Hematopoietic multipotent progenitor cell treated with erythropoietin and hydrocortisone succinate and interleukin-3 and kit ligand, for 17 days (in vitro differentiated cells): ENCODE results near the gene LPO.
A peak's percentile ranks its signal among the peaks of the same experiment; 100 is the strongest.

ENCODE experiments used
- DNase-seq: peaks from one replicate; pipeline ENCODE4 v3.0.0-alpha.2; 2015; ENCODE audit warnings: low spot score

The LPO gene

GRCh38 chr17:58238147-58238634 is at the start of gene LPO:
Gene LPO, plus strand, starts transcription at chr17:58238584. Its CDS starts 4,396 bp downstream, at chr17:58242980.
- DNase-seq, result no peak

GRCh38 chr17:58189436-58190146 is 48.8 kb upstream of the LPO start:
- DNase-seq, result no peak

DNA sequence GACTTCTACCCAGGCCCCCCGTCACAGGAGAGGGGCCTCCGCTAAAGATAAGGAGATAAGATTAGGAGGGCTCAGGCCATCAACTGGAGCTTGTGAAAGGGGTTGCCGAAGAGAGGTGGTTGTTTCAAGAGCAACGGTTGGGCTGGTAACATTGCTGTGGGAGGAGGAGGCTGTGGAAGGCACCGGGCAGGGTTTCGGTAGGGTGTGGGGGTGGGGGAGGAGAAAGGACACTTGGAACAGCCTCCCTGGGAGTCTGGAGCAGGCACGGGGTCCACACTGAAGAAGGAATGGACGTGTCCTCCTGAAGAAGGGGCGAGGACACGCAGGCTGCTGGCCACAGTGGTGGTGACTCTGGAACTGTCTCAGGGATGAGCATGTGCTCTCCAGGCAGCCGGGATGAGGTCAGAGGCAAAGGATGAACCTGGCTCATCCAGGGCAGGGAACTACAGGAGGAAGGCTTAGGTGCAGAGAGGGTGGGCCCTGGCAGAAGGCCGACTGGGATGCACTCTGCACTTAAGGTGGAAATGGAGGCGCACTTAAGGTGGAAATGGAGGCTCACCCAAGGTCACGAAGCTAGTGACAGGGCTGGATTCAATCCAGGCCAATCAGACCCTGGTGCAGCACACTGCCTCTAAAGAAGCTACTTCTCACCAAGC is 47.0 kb upstream of the LPO start:
- DNase-seq, result no peak

- no peak for DNase-seq
Measured at GRCh38 chr17:58192612-58193011, 45.8 kb upstream of the LPO start, which contains the start of gene EPX. Gene EPX, plus strand, starts transcription at chr17:58192726. Its CDS starts 121 bp downstream, at chr17:58192847.

- no peak for DNase-seq
Measured at GRCh38 chr17:58193641-58194255, 44.6 kb upstream of the LPO start.

DNA sequence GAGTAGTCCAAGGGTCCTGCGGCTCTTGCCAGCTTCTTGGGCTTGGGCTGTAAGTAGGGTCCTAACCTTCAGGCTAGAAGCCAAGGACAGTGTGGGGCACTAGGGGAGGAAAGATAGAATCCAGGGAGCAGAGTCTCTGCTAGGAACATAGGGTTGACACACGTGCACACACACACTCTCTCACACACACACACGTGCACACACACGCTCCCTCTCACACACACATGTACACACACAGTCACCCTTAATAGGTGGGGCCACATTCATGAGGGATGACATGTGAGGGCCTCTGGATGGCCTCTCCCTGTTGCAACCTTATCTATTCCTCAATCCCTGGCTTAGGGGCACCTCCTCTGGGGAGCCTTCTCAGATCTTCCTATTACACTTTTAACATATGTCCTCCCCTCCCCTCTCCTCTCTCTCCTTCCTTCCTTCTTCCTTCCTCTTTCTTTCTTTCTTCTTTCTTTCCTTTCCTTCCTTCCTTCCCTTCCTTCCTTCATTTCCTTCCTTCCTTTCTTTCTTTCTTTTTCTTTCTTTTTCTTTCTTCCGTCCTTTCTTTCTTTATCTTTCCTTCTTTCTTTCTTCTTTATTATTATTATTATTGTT is 42.8 kb upstream of the LPO start:
- DNase-seq, result no peak

DNA sequence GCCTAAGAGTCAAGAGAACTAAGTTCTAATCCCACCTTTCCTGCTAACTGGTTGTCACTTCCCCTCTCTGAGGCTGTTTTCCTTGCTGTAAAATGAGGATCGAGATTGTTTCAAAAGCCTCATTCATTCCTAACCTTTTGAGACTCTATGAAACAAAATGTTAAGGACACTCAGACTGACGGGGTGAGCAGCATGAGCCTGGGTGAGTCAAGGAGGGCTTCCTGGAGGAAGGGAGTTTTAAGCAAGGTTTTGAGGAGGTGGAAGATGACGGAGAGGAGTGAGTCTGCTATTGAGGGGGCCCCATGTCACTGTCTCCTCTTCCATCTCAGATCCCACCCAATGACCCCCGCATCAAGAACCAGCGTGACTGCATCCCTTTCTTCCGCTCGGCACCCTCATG is 41.8 kb upstream of the LPO start:
- DNase-seq, result no peak

- peak; percentile 54 for DNase-seq
Measured at GRCh38 chr17:58200024-58200633, 38.3 kb upstream of the LPO start.

GRCh38 chr17:58202859-58203258 is 35.5 kb upstream of the LPO start:
- no peak for DNase-seq

- no peak for DNase-seq
Measured at GRCh38 chr17:58204796-58205195, 33.6 kb upstream of the LPO start.

GRCh38 chr17:58205936-58206335 is 32.4 kb upstream of the LPO start:
- DNase-seq, result no peak

- no peak for DNase-seq
Measured at GRCh38 chr17:58207451-58207850, 30.9 kb upstream of the LPO start.

DNA sequence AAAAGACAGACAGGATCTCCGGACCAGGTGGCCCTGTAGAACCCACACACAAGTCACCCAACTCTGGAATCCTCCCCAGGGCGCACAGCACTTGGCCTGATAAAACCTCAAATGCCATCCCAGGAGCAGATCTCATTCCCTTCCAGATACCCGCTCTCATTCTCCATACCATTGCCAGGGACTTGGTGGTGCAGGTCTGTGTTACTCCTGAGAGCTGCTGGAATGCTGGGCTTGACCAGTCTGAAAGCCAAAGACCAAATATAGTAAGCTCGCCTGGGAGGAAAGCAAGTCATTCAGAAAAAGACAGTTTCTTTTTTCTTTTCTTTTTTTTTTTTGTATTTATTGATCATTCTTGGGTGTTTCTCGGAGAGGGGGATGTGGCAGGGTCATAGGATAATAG is 30.0 kb upstream of the LPO start:
- DNase-seq, result no peak

- no peak for DNase-seq
Measured at GRCh38 chr17:58210922-58211321, 27.5 kb upstream of the LPO start.

GRCh38 chr17:58215685-58216084 is 22.7 kb upstream of the LPO start:
- no peak for DNase-seq

DNA sequence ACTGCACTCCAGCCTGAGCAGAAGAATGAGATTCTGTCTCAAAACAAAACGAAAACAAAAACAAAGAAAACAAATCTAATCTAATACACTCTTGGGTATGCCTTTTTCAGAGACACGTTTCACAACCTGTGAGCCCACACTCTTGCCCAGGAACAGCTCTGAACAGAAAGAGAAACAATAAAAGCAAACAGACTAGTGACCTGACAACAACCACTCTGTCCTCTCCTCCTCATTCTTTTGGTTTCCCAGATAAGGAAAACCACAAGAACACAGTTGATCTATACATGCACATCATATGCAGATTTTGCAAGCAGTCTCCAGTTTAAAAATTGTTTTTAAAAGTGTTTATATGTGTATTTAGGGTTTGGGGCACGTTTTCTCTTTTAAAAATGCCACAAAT is 20.6 kb upstream of the LPO start:
- no peak for DNase-seq

DNA sequence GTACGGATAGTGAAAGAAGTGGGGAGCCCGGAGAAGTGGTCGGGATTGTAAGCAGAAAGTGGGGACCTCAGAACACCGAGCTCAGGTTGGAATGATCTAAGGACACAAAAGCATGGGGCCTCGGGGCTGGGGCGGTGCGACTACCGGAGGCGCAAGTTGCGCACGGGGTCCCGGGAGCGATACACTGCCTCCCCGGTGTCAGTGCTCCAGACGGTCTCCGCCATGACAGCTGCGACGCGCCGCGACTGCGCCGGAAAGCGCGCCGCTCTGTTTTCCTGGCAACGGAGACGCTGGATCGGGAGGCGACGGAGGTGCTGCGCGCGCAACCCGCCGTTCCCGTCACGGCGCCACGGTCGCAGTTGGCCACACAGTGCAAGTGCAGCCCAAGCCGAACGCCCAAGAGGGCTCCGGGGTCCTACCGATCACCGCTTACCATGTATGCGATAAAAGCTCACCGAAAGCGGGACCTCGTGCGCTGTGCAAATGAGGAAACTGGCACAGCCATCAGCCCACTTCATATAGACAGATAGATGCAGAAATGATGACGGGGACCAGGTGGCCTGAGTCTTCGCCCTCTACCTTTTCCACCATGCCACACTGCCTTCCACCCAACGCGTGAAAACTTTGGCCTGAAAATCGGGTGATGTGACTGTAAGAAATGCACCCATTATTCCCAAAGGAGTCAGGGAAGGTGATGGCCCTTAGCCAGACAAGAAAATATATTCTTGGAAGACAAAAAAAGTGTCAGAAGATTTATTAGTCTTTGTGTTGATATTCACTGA is 19.2 kb upstream of the LPO start, which contains the start of gene MKS1:
TSS of gene MKS1 (minus strand) at position 249 of the 782 bp plus-strand sequence. CDS start at position 224, 25 bp downstream.
- peak; percentile 87 for DNase-seq

GRCh38 chr17:58219789-58220183 is 18.6 kb upstream of the LPO start:
- DNase-seq, result no peak

DNA sequence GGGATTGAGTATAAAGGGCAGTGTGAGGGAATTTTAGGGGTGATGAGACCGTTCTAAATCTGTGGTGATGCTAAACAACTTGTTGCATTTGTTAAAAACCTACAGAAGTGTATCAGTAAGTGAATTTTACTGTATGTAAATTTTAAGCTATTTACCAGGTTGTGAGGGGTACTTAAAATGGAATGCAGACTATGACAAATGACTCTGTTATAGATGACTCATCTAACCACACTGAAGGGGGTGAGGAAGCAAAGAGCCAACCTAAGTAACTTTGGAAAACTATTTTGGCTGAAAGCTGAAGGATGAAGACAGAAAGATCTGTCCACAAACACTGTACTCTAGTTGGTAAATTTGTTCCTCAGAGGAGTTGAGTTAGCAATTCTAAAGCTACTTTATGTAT is 14.1 kb upstream of the LPO start:
- DNase-seq, result no peak

- DNase-seq, result no peak
Measured at GRCh38 chr17:58227733-58228132, 10.7 kb upstream of the LPO start.

GRCh38 chr17:58228679-58229078 is 9.7 kb upstream of the LPO start:
- no peak for DNase-seq
